A549 (cell line): ENCODE results near the gene UQCR11. TPM values are rescaled to one million over a fixed set of nuclear protein-coding genes. Genes with fewer than 3 reads are reported as not detected.
A peak's percentile ranks its signal among the peaks of the same experiment; 100 is the strongest.

ENCODE experiments used
- ATAC-seq, 2 experiments: fragments of 200-7000 bp in 1 of 2; fragments of >200 bp in 1 of 2; cut with Nextera tagmentation in 1 of 2; cut with Tn5 transposase in 1 of 2; 3 replicates each; pipeline versions ENCODE4 v1.8.0 to v1.9.1; 2018 to 2020; ENCODE audit warnings: mild to moderate bottlenecking in 1 of 2, moderate library complexity in 1 of 2
- CTCF ChIA-PET: fragments of 300-600 bp; sonication (Branson Sonifier 250); formaldehyde crosslinking; extraction: SDS; loops from one replicate; lab custom pipeline; 2021; ENCODE audit warnings: antibody characterized with exemption, inconsistent platforms; lab: Yijun Ruan, JAX
- POLR2A ChIA-PET: fragments of 350-600 bp; formaldehyde crosslinking; extraction: SDS; loops from one replicate; lab custom pipeline; 2021; ENCODE audit warnings: antibody characterized with exemption, inconsistent platforms; lab: Yijun Ruan, JAX
- DNase-seq, 2 experiments: peaks; one replicate each; pipeline versions ENCODE4 v3.0.0 to v3.0.0-alpha.2; 2011 to 2016; ENCODE audit warnings: low read depth in 1 of 2, low spot score in 1 of 2
- FAIRE-seq: peaks from 2 replicates; lab custom pipeline; 2011; peaks lifted over from hg19 to GRCh38; lab: Jason Lieb, UNC
- H3K27ac ChIP-seq, 2 experiments: fragments of >200 bp; sonication (Bioruptor Twin); formaldehyde crosslinking; 3 replicates each; pipeline ENCODE4 v1.5.1; 2016 to 2017
- H3K4me1 ChIP-seq: fragments of >200 bp; sonication (Bioruptor Twin); formaldehyde crosslinking; 3 replicates; pipeline ENCODE4 v1.6.1; 2016
- H3K4me2 ChIP-seq: fragments of >200 bp; sonication (Bioruptor Twin); formaldehyde crosslinking; 3 replicates; pipeline ENCODE4 v1.6.1; 2016
- H3K4me3 ChIP-seq: fragments of >200 bp; sonication (Bioruptor Twin); formaldehyde crosslinking; 3 replicates; pipeline ENCODE4 v1.5.1; 2016
- H3K9me3 ChIP-seq: fragments of >200 bp; sonication (Bioruptor Twin); formaldehyde crosslinking; 3 replicates; pipeline ENCODE4 v1.6.1; 2016
- CBX8 ChIP-seq: fragments of 200-600 bp; sonication (generic); IDR thresholded peaks from 2 replicates; pipeline ENCODE4 v1.6.1; 2016
- CEBPB ChIP-seq, 2 experiments: fragments of >200 bp in 1 of 2; sonication (Bioruptor Twin) in 1 of 2; formaldehyde crosslinking in 1 of 2; IDR thresholded peaks; 2 replicates each; pipeline ENCODE4 v1.6.1; 2012 to 2016
- CHD2 ChIP-seq: fragments of 150-350 bp; IDR thresholded peaks from 2 replicates; pipeline ENCODE4 v1.6.1; 2014; ENCODE audit warnings: low read length; ENCODE audit not compliant: partially characterized antibody
- EHMT2 ChIP-seq: fragments of 200-600 bp; sonication (generic); IDR thresholded peaks from 2 replicates; pipeline ENCODE4 v1.6.1; 2016; ENCODE audit warnings: antibody characterized with exemption, low read depth, mild to moderate bottlenecking, moderate library complexity
- FOSB ChIP-seq: fragments of 250-450 bp; sonication (Bioruptor Pico); IDR thresholded peaks from 2 replicates; pipeline ENCODE4 v1.5.0; 2020; ENCODE audit warnings: mild to moderate bottlenecking, moderate library complexity
- HDAC2 ChIP-seq: fragments of 200-600 bp; sonication (generic); IDR thresholded peaks from 2 replicates; pipeline ENCODE4 v1.6.1; 2016
- HOXB13 ChIP-seq: fragments of 250-450 bp; sonication (Bioruptor Pico); IDR thresholded peaks from 2 replicates; pipeline ENCODE4 v1.5.0; 2020; ENCODE audit warnings: low read depth, mild to moderate bottlenecking, moderate library complexity
- MAZ ChIP-seq: fragments of 150-350 bp; IDR thresholded peaks from 2 replicates; pipeline ENCODE4 v1.6.1; 2014; ENCODE audit warnings: antibody characterized with exemption, low read depth, low read length, borderline replicate concordance
- NPAS2 ChIP-seq: fragments of 250-450 bp; sonication (Bioruptor Pico); IDR thresholded peaks from 2 replicates; pipeline ENCODE4 v1.8.0; 2022; ENCODE audit warnings: mild to moderate bottlenecking, moderate library complexity, borderline replicate concordance
- NR3C1 ChIP-seq: fragments of >200 bp; sonication (Bioruptor Twin); formaldehyde crosslinking; IDR thresholded peaks from 3 replicates; pipeline ENCODE4 v1.6.1; 2017
- POLR2A ChIP-seq: IDR thresholded peaks from 2 replicates; pipeline ENCODE4 v1.6.1; 2012; ENCODE audit warnings: mild to moderate bottlenecking, low read length
- RARB ChIP-seq: fragments of 250-450 bp; sonication (Bioruptor Pico); IDR thresholded peaks from 2 replicates; pipeline ENCODE4 v1.8.0; 2021; ENCODE audit warnings: mild to moderate bottlenecking, moderate library complexity
- ZC3H11A ChIP-seq: fragments of 450-650 bp; IDR thresholded peaks from 2 replicates; pipeline ENCODE4 v1.6.1; 2014; ENCODE audit warnings: antibody characterized with exemption, mild to moderate bottlenecking
- ZFP36 ChIP-seq: fragments of 450-650 bp; IDR thresholded peaks from 2 replicates; pipeline ENCODE4 v1.6.1; 2014; ENCODE audit warnings: borderline replicate concordance; ENCODE audit not compliant: partially characterized antibody
- WGBS: methylation state at CpG from one replicate; pipeline ENCODE4 v1.1.6; 2017; ENCODE audit errors: missing lambda C conversion rate; 5-methylcytosine and 5-hydroxymethylcytosine counted together
- polyA plus RNA-seq, 4 experiments: library from polyadenylated mRNA; depleted of rRNA in 3 of 4; stranded (reverse); fragments of >200 nt; fragmentation: RNase III in 1 of 4; extraction: RNeasy Plus Mini Kit Qiagen cat#74134 plus additional on column Dnase treatment in 1 of 4; gene quantifications; 2 replicates in 3 of 4; 3 replicates in 1 of 4; pipeline ENCODE4 v1.2.3, GENCODE V29; 2011 to 2017
- TF ChIP-seq, protein P1 (sequence below): fragments of 150-350 bp; IDR thresholded peaks from 2 replicates; pipeline ENCODE4 v1.6.1; 2014; ENCODE audit warnings: low read depth, mild to moderate bottlenecking, low read length
- TF ChIP-seq, protein P2 (sequence below): IDR thresholded peaks from 2 replicates; pipeline ENCODE4 v1.6.1; 2012; ENCODE audit warnings: low read depth, borderline replicate concordance
- TF ChIP-seq, protein P3 (sequence below): fragments of 200-600 bp; sonication (generic); IDR thresholded peaks from 2 replicates; pipeline ENCODE4 v1.6.1; 2016; ENCODE audit warnings: antibody characterized with exemption, mild to moderate bottlenecking, moderate library complexity
- TF ChIP-seq, protein P4 (sequence below): fragments of >200 bp; sonication (Bioruptor Twin); formaldehyde crosslinking; IDR thresholded peaks from 3 replicates; pipeline ENCODE4 v1.5.1; 2016
- TF ChIP-seq, protein P5 (sequence below): fragments of 250-450 bp; sonication (Bioruptor Pico); IDR thresholded peaks from 2 replicates; pipeline ENCODE4 v1.5.0; 2020; ENCODE audit warnings: low read depth, mild to moderate bottlenecking, moderate library complexity
- TF ChIP-seq, protein P6 (sequence below): fragments of 250-450 bp; sonication (Bioruptor Pico); IDR thresholded peaks from 2 replicates; pipeline ENCODE4 v1.5.0; 2021; ENCODE audit warnings: mild to moderate bottlenecking, moderate library complexity, borderline replicate concordance

The UQCR11 gene
- polyA plus RNA-seq, 2 of the 4 experiments (the other 2 are of a cell fraction): 111 to 152 TPM

DNA sequence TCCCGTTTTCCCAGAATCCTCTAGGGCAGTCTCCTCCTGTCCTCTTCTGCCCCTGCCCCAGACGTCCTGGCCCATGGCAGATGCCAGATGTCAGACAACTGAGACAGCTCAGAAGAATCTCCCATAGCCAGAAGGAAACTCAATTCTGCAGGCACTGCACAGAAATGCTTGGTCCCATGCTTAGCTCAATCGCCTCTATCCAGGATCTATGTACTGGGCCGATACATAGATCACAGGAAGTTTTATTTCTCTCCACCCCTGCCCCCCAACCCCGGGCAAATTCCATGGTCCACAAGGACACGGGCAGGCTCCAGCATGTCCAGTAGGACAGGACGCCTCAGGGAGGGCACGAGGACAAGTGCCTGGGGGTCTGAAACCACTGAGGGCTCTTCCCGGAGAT is 17.4 kb downstream of the UQCR11 start:
- H3K27ac ChIP-seq: 0 out of 6 replicates have a peak overlapping the region, but pooled peaks of 1 of the 2 experiments have one; percentile 12
- no peak overlapping the region for H3K4me3 ChIP-seq
- ChIA-PET POLR2A (interaction anchor here (0.7 to 0.9 kb wide), 2 partner anchors 11 to 19 kb away, joined by 3 read pairs; no protein-coding TSS in a partner anchor), CTCF (interaction anchor here (1.0 to 1.9 kb wide), 3 partner anchors 9 to 206 kb away, joined by 3 to 9 read pairs (median 3); no protein-coding TSS in a partner anchor)
- FAIRE-seq: no peak
- DNase-seq: no peak
- ATAC-seq: no peak
- TF ChIP-seq HDAC2 (no peak), HOXB13 (no peak), ZC3H11A (no peak), CHD2 (no peak), MAZ (no peak), RARB (CRISPR knock-in tag) (no peak), CBX8 (no peak), CEBPB (IDR thresholded peaks at IDR 0.05) (no peak)
- TF ChIP-seq, protein P1, sequence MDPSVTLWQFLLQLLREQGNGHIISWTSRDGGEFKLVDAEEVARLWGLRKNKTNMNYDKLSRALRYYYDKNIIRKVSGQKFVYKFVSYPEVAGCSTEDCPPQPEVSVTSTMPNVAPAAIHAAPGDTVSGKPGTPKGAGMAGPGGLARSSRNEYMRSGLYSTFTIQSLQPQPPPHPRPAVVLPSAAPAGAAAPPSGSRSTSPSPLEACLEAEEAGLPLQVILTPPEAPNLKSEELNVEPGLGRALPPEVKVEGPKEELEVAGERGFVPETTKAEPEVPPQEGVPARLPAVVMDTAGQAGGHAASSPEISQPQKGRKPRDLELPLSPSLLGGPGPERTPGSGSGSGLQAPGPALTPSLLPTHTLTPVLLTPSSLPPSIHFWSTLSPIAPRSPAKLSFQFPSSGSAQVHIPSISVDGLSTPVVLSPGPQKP: no peak
- TF ChIP-seq, protein P2, sequence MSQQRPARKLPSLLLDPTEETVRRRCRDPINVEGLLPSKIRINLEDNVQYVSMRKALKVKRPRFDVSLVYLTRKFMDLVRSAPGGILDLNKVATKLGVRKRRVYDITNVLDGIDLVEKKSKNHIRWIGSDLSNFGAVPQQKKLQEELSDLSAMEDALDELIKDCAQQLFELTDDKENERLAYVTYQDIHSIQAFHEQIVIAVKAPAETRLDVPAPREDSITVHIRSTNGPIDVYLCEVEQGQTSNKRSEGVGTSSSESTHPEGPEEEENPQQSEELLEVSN: no peak
- WGBS: 87% methylated on average over 9 of the region's 9 CpGs
- H3K9me3 ChIP-seq: no peaks in the 10 kb centered on the region
- no peak overlapping the region for H3K4me2 ChIP-seq
- peaks cover 21% of the 10 kb centered on the region for H3K4me1 ChIP-seq

DNA sequence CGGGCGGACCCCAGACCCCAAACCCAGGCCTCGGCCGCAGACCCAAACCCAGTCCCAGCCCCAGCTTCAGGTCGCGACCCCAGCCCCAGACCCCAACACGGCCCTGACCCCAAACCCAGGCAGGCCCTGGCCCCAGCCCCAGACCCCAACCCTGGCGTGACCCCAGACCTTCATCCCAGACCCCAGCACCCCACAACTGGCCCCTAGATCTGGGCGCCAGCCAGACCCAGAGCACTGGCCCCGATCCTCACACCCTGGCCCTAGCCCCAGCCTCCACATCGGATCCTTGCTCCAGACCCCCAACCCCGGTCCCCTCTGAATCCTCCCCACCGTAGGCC is 20.1 kb downstream of the UQCR11 start:
- no peaks in the 10 kb centered on the region for H3K9me3 ChIP-seq
- H3K4me2 ChIP-seq: no peak overlapping the region
- no peak overlapping the region for H3K27ac ChIP-seq
- peaks cover 14% of the 10 kb centered on the region for H3K4me1 ChIP-seq
- ATAC-seq (no peak), FAIRE-seq (no peak), DNase-seq (no peak)
- TF ChIP-seq, protein P3, sequence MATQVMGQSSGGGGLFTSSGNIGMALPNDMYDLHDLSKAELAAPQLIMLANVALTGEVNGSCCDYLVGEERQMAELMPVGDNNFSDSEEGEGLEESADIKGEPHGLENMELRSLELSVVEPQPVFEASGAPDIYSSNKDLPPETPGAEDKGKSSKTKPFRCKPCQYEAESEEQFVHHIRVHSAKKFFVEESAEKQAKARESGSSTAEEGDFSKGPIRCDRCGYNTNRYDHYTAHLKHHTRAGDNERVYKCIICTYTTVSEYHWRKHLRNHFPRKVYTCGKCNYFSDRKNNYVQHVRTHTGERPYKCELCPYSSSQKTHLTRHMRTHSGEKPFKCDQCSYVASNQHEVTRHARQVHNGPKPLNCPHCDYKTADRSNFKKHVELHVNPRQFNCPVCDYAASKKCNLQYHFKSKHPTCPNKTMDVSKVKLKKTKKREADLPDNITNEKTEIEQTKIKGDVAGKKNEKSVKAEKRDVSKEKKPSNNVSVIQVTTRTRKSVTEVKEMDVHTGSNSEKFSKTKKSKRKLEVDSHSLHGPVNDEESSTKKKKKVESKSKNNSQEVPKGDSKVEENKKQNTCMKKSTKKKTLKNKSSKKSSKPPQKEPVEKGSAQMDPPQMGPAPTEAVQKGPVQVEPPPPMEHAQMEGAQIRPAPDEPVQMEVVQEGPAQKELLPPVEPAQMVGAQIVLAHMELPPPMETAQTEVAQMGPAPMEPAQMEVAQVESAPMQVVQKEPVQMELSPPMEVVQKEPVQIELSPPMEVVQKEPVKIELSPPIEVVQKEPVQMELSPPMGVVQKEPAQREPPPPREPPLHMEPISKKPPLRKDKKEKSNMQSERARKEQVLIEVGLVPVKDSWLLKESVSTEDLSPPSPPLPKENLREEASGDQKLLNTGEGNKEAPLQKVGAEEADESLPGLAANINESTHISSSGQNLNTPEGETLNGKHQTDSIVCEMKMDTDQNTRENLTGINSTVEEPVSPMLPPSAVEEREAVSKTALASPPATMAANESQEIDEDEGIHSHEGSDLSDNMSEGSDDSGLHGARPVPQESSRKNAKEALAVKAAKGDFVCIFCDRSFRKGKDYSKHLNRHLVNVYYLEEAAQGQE: no peak
- no peak for TF ChIP-seq NPAS2 (CRISPR knock-in tag)
- TF ChIP-seq, protein P4, sequence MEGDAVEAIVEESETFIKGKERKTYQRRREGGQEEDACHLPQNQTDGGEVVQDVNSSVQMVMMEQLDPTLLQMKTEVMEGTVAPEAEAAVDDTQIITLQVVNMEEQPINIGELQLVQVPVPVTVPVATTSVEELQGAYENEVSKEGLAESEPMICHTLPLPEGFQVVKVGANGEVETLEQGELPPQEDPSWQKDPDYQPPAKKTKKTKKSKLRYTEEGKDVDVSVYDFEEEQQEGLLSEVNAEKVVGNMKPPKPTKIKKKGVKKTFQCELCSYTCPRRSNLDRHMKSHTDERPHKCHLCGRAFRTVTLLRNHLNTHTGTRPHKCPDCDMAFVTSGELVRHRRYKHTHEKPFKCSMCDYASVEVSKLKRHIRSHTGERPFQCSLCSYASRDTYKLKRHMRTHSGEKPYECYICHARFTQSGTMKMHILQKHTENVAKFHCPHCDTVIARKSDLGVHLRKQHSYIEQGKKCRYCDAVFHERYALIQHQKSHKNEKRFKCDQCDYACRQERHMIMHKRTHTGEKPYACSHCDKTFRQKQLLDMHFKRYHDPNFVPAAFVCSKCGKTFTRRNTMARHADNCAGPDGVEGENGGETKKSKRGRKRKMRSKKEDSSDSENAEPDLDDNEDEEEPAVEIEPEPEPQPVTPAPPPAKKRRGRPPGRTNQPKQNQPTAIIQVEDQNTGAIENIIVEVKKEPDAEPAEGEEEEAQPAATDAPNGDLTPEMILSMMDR: no peak
- no peak overlapping the region for H3K4me3 ChIP-seq
- WGBS: no CpG with 5 or more reads among the region's 13 CpGs
- CTCF ChIA-PET: interaction anchor here (1.1 kb wide), 1 partner anchor 39 kb away, joined by 3 read pairs; no protein-coding TSS in a partner anchor
- POLR2A ChIA-PET: no interaction called here

DNA sequence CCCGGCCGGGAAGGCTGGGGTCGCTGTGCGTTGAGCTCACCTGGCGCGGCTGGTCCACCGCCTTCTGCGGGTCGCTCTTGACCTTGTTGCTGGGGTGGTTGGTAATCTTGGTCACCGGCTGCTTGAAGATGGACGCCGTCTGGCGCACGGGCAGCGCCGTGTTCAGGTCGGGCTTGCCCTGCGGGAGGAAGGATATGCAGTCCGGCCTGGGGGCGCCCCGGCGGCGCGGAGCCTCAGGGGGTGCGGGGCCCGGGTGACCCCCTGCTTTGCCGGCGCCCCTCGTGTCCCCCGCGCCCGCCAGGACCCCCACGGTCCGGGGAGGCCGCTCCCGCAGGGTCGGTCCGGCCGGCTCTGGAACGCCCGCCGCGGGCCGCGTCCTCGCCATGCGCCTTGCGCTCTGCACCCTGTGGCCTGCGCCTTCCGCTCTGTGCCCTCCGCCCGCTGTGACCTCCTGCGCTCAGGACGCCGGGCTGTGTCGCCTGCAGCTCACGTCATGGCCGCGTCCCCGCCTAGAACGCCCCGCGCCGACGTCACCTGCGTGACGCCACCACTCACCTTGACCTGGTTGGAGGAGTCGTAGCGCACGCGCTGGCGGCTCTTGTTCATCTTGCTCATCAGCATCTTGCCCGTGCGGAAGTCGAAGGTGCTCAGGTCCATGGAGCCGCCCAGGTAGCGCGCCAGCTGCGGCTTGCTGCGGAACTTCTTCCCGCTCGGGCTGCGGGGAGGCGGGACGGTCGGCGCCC is 20.6 kb downstream of the UQCR11 start:
- 96% methylated on average over 65 of the region's 87 CpGs for WGBS
- CTCF ChIA-PET: interaction anchor here (1.1 kb wide), 1 partner anchor 39 kb away, joined by 3 read pairs; no protein-coding TSS in a partner anchor
- Histone ChIP-seq H3K9me3 (no peaks in the 10 kb centered on the region), H3K4me2 (no peak overlapping the region), H3K4me1 (peaks cover 8% of the 10 kb centered on the region; the same call in 1 of the 3 replicates), H3K4me3 (no peak overlapping the region), H3K27ac (no peak overlapping the region)
- FAIRE-seq (no peak), ATAC-seq (0 out of 6 replicates have a peak, but pooled peaks of 1 of the 2 experiments have one; percentile 19), DNase-seq (no peak)
- TF ChIP-seq NR3C1 (no peak), EHMT2 (no peak), CBX8 (no peak), FOSB (no peak), ZFP36 (no peak), POLR2A (no peak), NPAS2 (CRISPR knock-in tag) (no peak)
- TF ChIP-seq, protein P1: no peak
- TF ChIP-seq, protein P5, sequence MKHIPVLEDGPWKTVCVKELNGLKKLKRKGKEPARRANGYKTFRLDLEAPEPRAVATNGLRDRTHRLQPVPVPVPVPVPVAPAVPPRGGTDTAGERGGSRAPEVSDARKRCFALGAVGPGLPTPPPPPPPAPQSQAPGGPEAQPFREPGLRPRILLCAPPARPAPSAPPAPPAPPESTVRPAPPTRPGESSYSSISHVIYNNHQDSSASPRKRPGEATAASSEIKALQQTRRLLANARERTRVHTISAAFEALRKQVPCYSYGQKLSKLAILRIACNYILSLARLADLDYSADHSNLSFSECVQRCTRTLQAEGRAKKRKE (CRISPR knock-in tag): no peak
- TF ChIP-seq, protein P6, sequence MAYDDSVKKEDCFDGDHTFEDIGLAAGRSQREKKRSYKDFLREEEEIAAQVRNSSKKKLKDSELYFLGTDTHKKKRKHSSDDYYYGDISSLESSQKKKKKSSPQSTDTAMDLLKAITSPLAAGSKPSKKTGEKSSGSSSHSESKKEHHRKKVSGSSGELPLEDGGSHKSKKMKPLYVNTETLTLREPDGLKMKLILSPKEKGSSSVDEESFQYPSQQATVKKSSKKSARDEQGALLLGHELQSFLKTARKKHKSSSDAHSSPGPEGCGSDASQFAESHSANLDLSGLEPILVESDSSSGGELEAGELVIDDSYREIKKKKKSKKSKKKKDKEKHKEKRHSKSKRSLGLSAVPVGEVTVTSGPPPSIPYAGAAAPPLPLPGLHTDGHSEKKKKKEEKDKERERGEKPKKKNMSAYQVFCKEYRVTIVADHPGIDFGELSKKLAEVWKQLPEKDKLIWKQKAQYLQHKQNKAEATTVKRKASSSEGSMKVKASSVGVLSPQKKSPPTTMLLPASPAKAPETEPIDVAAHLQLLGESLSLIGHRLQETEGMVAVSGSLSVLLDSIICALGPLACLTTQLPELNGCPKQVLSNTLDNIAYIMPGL (CRISPR knock-in tag): no peak
- POLR2A ChIA-PET: no interaction called here
